ENCODE results near the gene MBD2.
"Not testable (repeated sequence)": the region's sequence is repeated elsewhere in the genome, so short reads cannot be mapped to it uniquely, and the experiment has no call there.

MBD2 gene

GRCh38 chr18:54224379-54225014 is at the start of gene MBD2:
TSS of gene MBD2 (minus strand) at chr18:54224669. CDS start at chr18:54224559, 110 bp downstream.
- DNase-seq = peak; percentile 92 to 93

GRCh38 chr18:54269893-54270844 is 45.7 kb upstream of the MBD2 start:
- DNase-seq = peak; percentile 21 to 36

- no peak for DNase-seq
Measured at GRCh38 chr18:54268751-54269150, 44.3 kb upstream of the MBD2 start.

- DNase-seq = no peak
Measured at GRCh38 chr18:54267701-54268100, 43.2 kb upstream of the MBD2 start.

- DNase-seq = no peak
Measured at GRCh38 chr18:54263904-54264336, 39.5 kb upstream of the MBD2 start.

- DNase-seq = peak in 1 of 2 experiments; percentile 53
Measured at GRCh38 chr18:54261894-54262293, 37.4 kb upstream of the MBD2 start.

- DNase-seq = no peak
Measured at GRCh38 chr18:54260396-54261072, 36.1 kb upstream of the MBD2 start.

GRCh38 chr18:54257818-54258217 is 33.3 kb upstream of the MBD2 start:
- DNase-seq = not testable (repeated sequence)

GRCh38 chr18:54257015-54257414 is 32.5 kb upstream of the MBD2 start:
- no peak for DNase-seq

GRCh38 chr18:54255141-54255540 is 30.7 kb upstream of the MBD2 start:
- DNase-seq = no peak

- DNase-seq = no peak
Measured at GRCh38 chr18:54254265-54254758, 29.8 kb upstream of the MBD2 start.

GRCh38 chr18:54251606-54252390 is 27.3 kb upstream of the MBD2 start:
- DNase-seq = no peak

- DNase-seq = no peak
Measured at GRCh38 chr18:54250846-54251261, 26.4 kb upstream of the MBD2 start.

GRCh38 chr18:54247511-54248175 is 23.2 kb upstream of the MBD2 start:
- DNase-seq = no peak

- DNase-seq = no peak
Measured at GRCh38 chr18:54242327-54242726, 17.9 kb upstream of the MBD2 start.

GRCh38 chr18:54241483-54241882 is 17.0 kb upstream of the MBD2 start:
- no peak for DNase-seq

- no peak for DNase-seq
Measured at GRCh38 chr18:54240629-54241107, 16.2 kb upstream of the MBD2 start.

- DNase-seq = no peak
Measured at GRCh38 chr18:54239601-54240000, 15.1 kb upstream of the MBD2 start.

- DNase-seq = no peak
Measured at GRCh38 chr18:54239091-54239490, 14.6 kb upstream of the MBD2 start.

- no peak for DNase-seq
Measured at GRCh38 chr18:54238173-54238936, 13.9 kb upstream of the MBD2 start.

GRCh38 chr18:54235871-54236270 is 11.4 kb upstream of the MBD2 start:
- no peak for DNase-seq

Measured in stimulated activated CD4-positive, alpha-beta T cell treated with anti-CD3 and anti-CD28 coated beads, Interleukin-4, amount 100 ng/mL, for 4 hours (primary cell).